Measurements from ENCODE around the gene FAM222A.

DNA sequence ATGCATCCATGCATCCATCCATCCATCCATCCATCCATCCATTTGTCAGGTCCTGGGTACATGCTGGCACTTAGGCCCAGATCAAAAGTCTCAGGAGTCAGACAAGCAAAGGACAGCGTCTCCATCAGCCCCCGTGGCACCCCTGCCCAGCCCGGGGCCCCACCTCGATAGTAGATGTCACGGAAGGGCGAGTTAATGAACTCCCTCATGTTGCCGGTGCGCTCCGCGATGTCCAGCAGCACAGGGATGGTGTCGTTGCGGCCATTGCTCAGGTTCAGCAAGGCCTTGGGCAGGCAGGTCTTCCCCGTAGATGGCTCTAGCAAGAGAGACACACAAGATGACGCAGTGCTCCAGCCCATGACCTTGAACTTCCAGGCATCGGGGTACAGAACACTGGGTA, 89.2 kb downstream of the FAM222A start:
- TF ChIP-seq, protein P1, sequence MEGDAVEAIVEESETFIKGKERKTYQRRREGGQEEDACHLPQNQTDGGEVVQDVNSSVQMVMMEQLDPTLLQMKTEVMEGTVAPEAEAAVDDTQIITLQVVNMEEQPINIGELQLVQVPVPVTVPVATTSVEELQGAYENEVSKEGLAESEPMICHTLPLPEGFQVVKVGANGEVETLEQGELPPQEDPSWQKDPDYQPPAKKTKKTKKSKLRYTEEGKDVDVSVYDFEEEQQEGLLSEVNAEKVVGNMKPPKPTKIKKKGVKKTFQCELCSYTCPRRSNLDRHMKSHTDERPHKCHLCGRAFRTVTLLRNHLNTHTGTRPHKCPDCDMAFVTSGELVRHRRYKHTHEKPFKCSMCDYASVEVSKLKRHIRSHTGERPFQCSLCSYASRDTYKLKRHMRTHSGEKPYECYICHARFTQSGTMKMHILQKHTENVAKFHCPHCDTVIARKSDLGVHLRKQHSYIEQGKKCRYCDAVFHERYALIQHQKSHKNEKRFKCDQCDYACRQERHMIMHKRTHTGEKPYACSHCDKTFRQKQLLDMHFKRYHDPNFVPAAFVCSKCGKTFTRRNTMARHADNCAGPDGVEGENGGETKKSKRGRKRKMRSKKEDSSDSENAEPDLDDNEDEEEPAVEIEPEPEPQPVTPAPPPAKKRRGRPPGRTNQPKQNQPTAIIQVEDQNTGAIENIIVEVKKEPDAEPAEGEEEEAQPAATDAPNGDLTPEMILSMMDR (IDR thresholded peaks at IDR 0.05; ENCODE audit: poor library complexity, severe bottlenecking) = no peak
- TF ChIP-seq MXI1 (conservative IDR thresholded peaks at IDR 0.05; ENCODE audit: poor library complexity, severe bottlenecking) (no peak), POLR2AphosphoS5 (IDR thresholded peaks at IDR 0.05) (no peak), TAF1 (IDR thresholded peaks at IDR 0.05; ENCODE audit: low read depth) (no peak), EZH2 (IDR thresholded peaks at IDR 0.05; ENCODE audit: borderline replicate concordance, insufficient read depth, low read length, poor library complexity, severe bottlenecking) (no peak), RAD21 (conservative IDR thresholded peaks at IDR 0.05) (no peak), SMC3 (conservative IDR thresholded peaks at IDR 0.05; ENCODE audit: poor library complexity) (no peak), EP300 (conservative IDR thresholded peaks at IDR 0.05; ENCODE audit: poor library complexity, severe bottlenecking) (no peak)
- TF ChIP-seq, protein P2, sequence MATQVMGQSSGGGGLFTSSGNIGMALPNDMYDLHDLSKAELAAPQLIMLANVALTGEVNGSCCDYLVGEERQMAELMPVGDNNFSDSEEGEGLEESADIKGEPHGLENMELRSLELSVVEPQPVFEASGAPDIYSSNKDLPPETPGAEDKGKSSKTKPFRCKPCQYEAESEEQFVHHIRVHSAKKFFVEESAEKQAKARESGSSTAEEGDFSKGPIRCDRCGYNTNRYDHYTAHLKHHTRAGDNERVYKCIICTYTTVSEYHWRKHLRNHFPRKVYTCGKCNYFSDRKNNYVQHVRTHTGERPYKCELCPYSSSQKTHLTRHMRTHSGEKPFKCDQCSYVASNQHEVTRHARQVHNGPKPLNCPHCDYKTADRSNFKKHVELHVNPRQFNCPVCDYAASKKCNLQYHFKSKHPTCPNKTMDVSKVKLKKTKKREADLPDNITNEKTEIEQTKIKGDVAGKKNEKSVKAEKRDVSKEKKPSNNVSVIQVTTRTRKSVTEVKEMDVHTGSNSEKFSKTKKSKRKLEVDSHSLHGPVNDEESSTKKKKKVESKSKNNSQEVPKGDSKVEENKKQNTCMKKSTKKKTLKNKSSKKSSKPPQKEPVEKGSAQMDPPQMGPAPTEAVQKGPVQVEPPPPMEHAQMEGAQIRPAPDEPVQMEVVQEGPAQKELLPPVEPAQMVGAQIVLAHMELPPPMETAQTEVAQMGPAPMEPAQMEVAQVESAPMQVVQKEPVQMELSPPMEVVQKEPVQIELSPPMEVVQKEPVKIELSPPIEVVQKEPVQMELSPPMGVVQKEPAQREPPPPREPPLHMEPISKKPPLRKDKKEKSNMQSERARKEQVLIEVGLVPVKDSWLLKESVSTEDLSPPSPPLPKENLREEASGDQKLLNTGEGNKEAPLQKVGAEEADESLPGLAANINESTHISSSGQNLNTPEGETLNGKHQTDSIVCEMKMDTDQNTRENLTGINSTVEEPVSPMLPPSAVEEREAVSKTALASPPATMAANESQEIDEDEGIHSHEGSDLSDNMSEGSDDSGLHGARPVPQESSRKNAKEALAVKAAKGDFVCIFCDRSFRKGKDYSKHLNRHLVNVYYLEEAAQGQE (IDR thresholded peaks at IDR 0.05; ENCODE audit: borderline replicate concordance) = no peak

Data from neural cell (in vitro differentiated cells).